ENCODE data around the gene HSP90AB1. TPM values are rescaled to one million over a fixed set of nuclear protein-coding genes. Genes with fewer than 3 reads are reported as not detected.

HSP90AB1 gene
- total and polyA plus RNA-seq, 2 of the 8 experiments (the other 6 are each of a cell fraction or from before 2014, with no cell fraction given): 1,564 to 2,297 TPM

GRCh38 chr6:44275749-44276648 lies 29.1 kb downstream of the HSP90AB1 start:
- Histone ChIP-seq H4K8ac (ENCODE audit: extremely low read depth, insufficient read depth, low read length) (peak overlapping the region; percentile 75; the same call in 1 of the 2 replicates), H3K79me2 (ENCODE audit: control insufficient read depth in 1 of 2, insufficient read depth in 2 of 2, low read length in 2 of 2) (no peaks in the 10 kb centered on the region), H3K27ac (ENCODE audit: low read depth, low read length) (no peak overlapping the region), H3K14ac (ENCODE audit: insufficient read length) (no peak overlapping the region), H3K4me2 (ENCODE audit: insufficient read depth in 1 of 2, low read depth in 2 of 2, low read length in 2 of 2) (no peak overlapping the region; a peak in 1 of 4 replicates), H3K36me3 (ENCODE audit: control insufficient read depth in 2 of 4, insufficient read depth in 4 of 4, low read length in 3 of 4) (peaks cover 0 to 9% (median 3%) of the 10 kb centered on the region in 4 experiments; a peak in 4 of 8 replicates), H2BK20ac (ENCODE audit: low read length) (no peak overlapping the region), H2BK15ac (ENCODE audit: low read length) (no peak overlapping the region), H2AFZ (ENCODE audit: low read length) (no peak overlapping the region), H2AK5ac (ENCODE audit: low read depth, low read length) (no peak overlapping the region), H3K79me1 (ENCODE audit: low read depth, low read length) (no peaks in the 10 kb centered on the region; the same call in 1 of the 2 replicates), H3K18ac (ENCODE audit: extremely low read depth, low read length) (no peak overlapping the region), H4K5ac (ENCODE audit: insufficient read length, low read depth, low read length) (no peak overlapping the region), H3K4ac (replicated peaks; ENCODE audit: insufficient read length, low read depth, low read length) (no peak overlapping the region), H4K20me1 (replicated peaks in 1 of 2; ENCODE audit: control insufficient read depth in 1 of 2, insufficient read depth in 2 of 2, low read length in 2 of 2) (peaks cover 0 to 8% of the 10 kb centered on the region in 2 experiments), H2BK120ac (replicated peaks; ENCODE audit: low read depth, low read length) (no peak overlapping the region), H3K9ac (replicated peaks in 1 of 4; ENCODE audit: extremely low read depth in 1 of 4, low read depth in 3 of 4, low read length in 3 of 4) (no peak overlapping the region; a peak in 1 of 7 replicates), H3K23ac (ENCODE audit: insufficient read length) (no peak overlapping the region), H3K27me3 (replicated peaks in 1 of 4; ENCODE audit: control insufficient read depth in 3 of 4, extremely low read depth in 1 of 4, insufficient read depth in 3 of 4, low read length in 3 of 4) (peaks cover 0 to 3% (median 0%) of the 10 kb centered on the region in 4 experiments; a peak in 1 of 7 replicates), H3K56ac (replicated peaks; ENCODE audit: insufficient read length, low read depth, low read length) (no peak overlapping the region), H3K9me3 (ENCODE audit: insufficient read depth in 2 of 2, low read depth in 1 of 2, low read length in 1 of 2) (no peaks in the 10 kb centered on the region), H3K4me3 (ENCODE audit: extremely low read depth in 1 of 4, insufficient read depth in 2 of 4, low read depth in 3 of 4, low read length in 4 of 4) (no peak overlapping the region), H3K4me1 (replicated peaks in 1 of 4; ENCODE audit: control insufficient read depth in 3 of 4, insufficient read depth in 4 of 4, low read length in 3 of 4) (peaks cover 5 to 16% (median 9%) of the 10 kb centered on the region in 4 experiments), H2BK12ac (ENCODE audit: low read depth, low read length) (no peak overlapping the region), H3K23me2 (ENCODE audit: low read depth, low read length) (peaks cover 2% of the 10 kb centered on the region; the same call in 1 of the 2 replicates), H2BK5ac (ENCODE audit: low read depth, low read length) (no peak overlapping the region), H4K91ac (replicated peaks; ENCODE audit: insufficient read length, low read length) (no peak overlapping the region)
- CTCF ChIA-PET (ENCODE audit: partially characterized antibody): interaction anchor here (1.0 to 19.0 kb wide), 9 partner anchors 9 to 179 kb away, joined by 3 to 330 read pairs (median 5); partner anchors contain the start of genes AARS2 and SLC35B2
- DNase-seq (ENCODE audit: low read depth in 1 of 2, low spot score in 2 of 2) (no peak), FAIRE-seq (no peak)
- TF ChIP-seq MAX (IDR thresholded peaks at IDR 0.05) (0 out of 2 replicates have a peak, but pooled peaks have one; percentile 24), E2F6 (IDR thresholded peaks at IDR 0.05) (peak; percentile 24; the same call in 1 of the 2 replicates), SP4 (IDR thresholded peaks at IDR 0.05; ENCODE audit: low read length) (no peak), CEBPB (IDR thresholded peaks at IDR 0.05; ENCODE audit: low read depth, low read length) (no peak), SIN3A (conservative IDR thresholded peaks at IDR 0.05 in 1 of 2, IDR thresholded peaks at IDR 0.05 in 1 of 2; ENCODE audit: low read depth in 1 of 2, low read length in 2 of 2) (no peak)
- 82% methylated on average over 47 of the region's 109 CpGs; no CpG with 5 or more reads in 1 of the 2 experiments for WGBS, 2 experiments (ENCODE audit: extremely low coverage in 1 of 2, insufficient coverage in 1 of 2, insufficient read length in 1 of 2, insufficient replicate concordance in 2 of 2, low coverage in 1 of 2, low lambda C conversion rate in 2 of 2, missing lambda C conversion rate in 1 of 2)
- POLR2A ChIA-PET (ENCODE audit: partially characterized antibody): interaction anchor here (0.6 to 4.8 kb wide), 9 partner anchors 12 to 37 kb away, joined by 3 to 26 read pairs (median 3); partner anchors contain the start of genes AARS2, HSP90AB1 and SLC35B2
